Caco-2 (cell line): ENCODE data around the gene XIAP. TPM values are rescaled to one million over a fixed set of nuclear protein-coding genes. Genes with fewer than 3 reads are reported as not detected.

Source experiments
- BruUV-seq: library from RNA; stranded (reverse); fragments of 400-500 nt; replicated peaks from 2 replicates; lab custom pipeline; 2021; lab: Mats Ljungman, UMichigan
- CTCF ChIA-PET: fragments of 300-600 bp; sonication (Branson Sonifier 250); formaldehyde crosslinking; loops from one replicate; lab custom pipeline; 2022; ENCODE audit warnings: antibody characterized with exemption; lab: Charles Lee
- POLR2A ChIA-PET: fragments of 300-600 bp; sonication (Branson Sonifier 250); formaldehyde crosslinking; loops from one replicate; lab custom pipeline; 2022; ENCODE audit warnings: antibody characterized with exemption; lab: Charles Lee
- DNase-seq, 2 experiments: peaks; one replicate each; pipeline versions ENCODE4 v3.0.0 to v3.0.0-alpha.2; 2020 to 2022
- H3K27me3 ChIP-seq: replicated peaks from 2 replicates; pipeline ENCODE4 v1.6.0; 2011; ENCODE audit warnings: low read length; ENCODE audit not compliant: control insufficient read depth, insufficient read depth
- H3K36me3 ChIP-seq: 2 replicates; pipeline ENCODE4 v1.5.1; 2011; ENCODE audit warnings: low read length; ENCODE audit not compliant: control insufficient read depth, insufficient read depth
- H3K4me1 ChIP-seq: fragments of 250-450 bp; sonication (Bioruptor Pico); 2 replicates; pipeline ENCODE4 v1.5.1; 2020; ENCODE audit warnings: mild to moderate bottlenecking
- H3K4me3 ChIP-seq: 2 replicates; pipeline ENCODE4 v1.5.1; 2011; ENCODE audit warnings: low read depth, mild to moderate bottlenecking, control low read depth, low read length
- H3K9me3 ChIP-seq: fragments of 250-450 bp; sonication (Bioruptor Pico); 2 replicates; pipeline ENCODE4 v1.5.1; 2020; ENCODE audit warnings: mild to moderate bottlenecking, moderate library complexity
- H3K27ac Mint-ChIP-seq: one replicate; pipeline ENCODE4 v1.8.0; 2022; ENCODE audit warnings: mixed read lengths; ENCODE audit not compliant: unreplicated experiment
- H3K27me3 Mint-ChIP-seq: one replicate; pipeline ENCODE4 v1.8.0; 2022; ENCODE audit warnings: mixed read lengths; ENCODE audit not compliant: insufficient read depth, unreplicated experiment
- H3K36me3 Mint-ChIP-seq: one replicate; pipeline ENCODE4 v1.8.0; 2022; ENCODE audit warnings: mild to moderate bottlenecking, mixed read lengths; ENCODE audit not compliant: insufficient read depth, unreplicated experiment
- H3K4me1 Mint-ChIP-seq: one replicate; pipeline ENCODE4 v1.8.0; 2022; ENCODE audit warnings: low read depth, mixed read lengths; ENCODE audit not compliant: unreplicated experiment
- H3K4me3 Mint-ChIP-seq: one replicate; pipeline ENCODE4 v1.8.0; 2022; ENCODE audit warnings: mild to moderate bottlenecking, moderate library complexity, mixed read lengths; ENCODE audit not compliant: unreplicated experiment
- H3K9me3 Mint-ChIP-seq: one replicate; pipeline ENCODE4 v1.8.0; 2022; ENCODE audit warnings: mixed read lengths; ENCODE audit not compliant: unreplicated experiment
- CTCF ChIP-seq, 2 experiments: fragments of 200-600 bp in 1 of 2; IDR thresholded peaks; 1 replicate in 1 of 2; 2 replicates in 1 of 2; pipeline versions ENCODE4 v1.5.1 to v1.8.0; 2011 to 2022; ENCODE audit warnings: antibody characterized with exemption in 1 of 2, control low read depth in 1 of 2, inconsistent platforms in 1 of 2, low read depth in 1 of 2, low read length in 1 of 2, mild to moderate bottlenecking in 1 of 2, moderate library complexity in 1 of 2; ENCODE audit not compliant: insufficient read depth in 1 of 2, severe bottlenecking in 1 of 2, unreplicated experiment in 1 of 2
- intact Hi-C: fragments of 100-400 bp; cut with micrococcal nuclease; formaldehyde crosslinking; loops from one replicate; pipeline ENCODE4 v1.10.0; 2022; ENCODE audit not compliant: unreplicated experiment
- total RNA-seq: library from RNA; stranded (reverse); gene quantifications from 2 replicates; pipeline ENCODE4 v1.2.3, GENCODE V29; 2022

XIAP gene
- total RNA-seq, 1 experiment from 2014 or later = 25.9 TPM

- no peaks in the 10 kb centered on the region for H3K36me3 Mint-ChIP-seq
- Histone ChIP-seq H3K36me3 (no peaks in the 10 kb centered on the region), H3K4me1 (no peaks in the 10 kb centered on the region), H3K4me3 (no peak overlapping the region), H3K9me3 (no peaks in the 10 kb centered on the region), H3K27me3 (no peaks in the 10 kb centered on the region)
- H3K9me3 Mint-ChIP-seq = no peaks in the 10 kb centered on the region
- ChIA-PET POLR2A (no interaction called here), CTCF (interaction anchor here (1.0 kb wide), 1 partner anchor 40 kb away, joined by 4 read pairs; no protein-coding TSS in a partner anchor)
- DNase-seq = no peak
- intact Hi-C loops = no loop called here
- H3K4me3 Mint-ChIP-seq = no peak overlapping the region
- no peaks in the 10 kb centered on the region for H3K4me1 Mint-ChIP-seq
- BruUV-seq = no TSS peak
- H3K27me3 Mint-ChIP-seq = no peaks in the 10 kb centered on the region
- no peak overlapping the region for H3K27ac Mint-ChIP-seq
- no peak for TF ChIP-seq CTCF (IDR thresholded peaks at IDR 0.05; ENCODE audit: insufficient read depth in 1 of 2, low read depth in 1 of 2, low read length in 1 of 2, severe bottlenecking in 1 of 2, unreplicated experiment in 1 of 2)
Measured at GRCh38 chrX:123817288-123817894, 42.5 kb upstream of the XIAP start.

- BruUV-seq = no TSS peak
- DNase-seq = no peak
- H3K9me3 ChIP-seq = no peaks in the 10 kb centered on the region
- TF ChIP-seq CTCF (IDR thresholded peaks at IDR 0.05; ENCODE audit: insufficient read depth in 1 of 2, low read depth in 1 of 2, low read length in 1 of 2, severe bottlenecking in 1 of 2, unreplicated experiment in 1 of 2) = no peak
- no peaks in the 10 kb centered on the region for H3K36me3 ChIP-seq
- Mint-ChIP-seq H3K4me3 (no peak overlapping the region), H3K27ac (no peak overlapping the region), H3K9me3 (no peaks in the 10 kb centered on the region), H3K27me3 (no peaks in the 10 kb centered on the region), H3K4me1 (peaks cover 5% of the 10 kb centered on the region), H3K36me3 (no peaks in the 10 kb centered on the region)
- ChIA-PET POLR2A (no interaction called here), CTCF (interaction anchor here (1.0 kb wide), 1 partner anchor 41 kb away, joined by 4 read pairs; no protein-coding TSS in a partner anchor)
- H3K27me3 ChIP-seq = no peaks in the 10 kb centered on the region
- no peak overlapping the region for H3K4me3 ChIP-seq
- intact Hi-C loops = no loop called here
- H3K4me1 ChIP-seq = peaks cover 3% of the 10 kb centered on the region; the same call in 1 of the 2 replicates
Measured at GRCh38 chrX:123818243-123818642, 41.6 kb upstream of the XIAP start.

GRCh38 chrX:123822965-123823364 lies 36.9 kb upstream of the XIAP start:
- BruUV-seq = no TSS peak
- intact Hi-C loops = loop anchor here (2.0 kb wide), 1 partner anchor 42 kb away; no protein-coding TSS in a partner anchor
- no peak overlapping the region for H3K27ac Mint-ChIP-seq
- Histone ChIP-seq H3K36me3 (no peaks in the 10 kb centered on the region), H3K4me1 (peaks cover 17% of the 10 kb centered on the region; the same call in 1 of the 2 replicates), H3K4me3 (no peak overlapping the region), H3K9me3 (no peaks in the 10 kb centered on the region), H3K27me3 (no peaks in the 10 kb centered on the region)
- no peak overlapping the region for H3K4me3 Mint-ChIP-seq
- H3K36me3 Mint-ChIP-seq = no peaks in the 10 kb centered on the region
- H3K27me3 Mint-ChIP-seq = no peaks in the 10 kb centered on the region
- H3K9me3 Mint-ChIP-seq = no peaks in the 10 kb centered on the region
- no peak for TF ChIP-seq CTCF (IDR thresholded peaks at IDR 0.05; ENCODE audit: insufficient read depth in 1 of 2, low read depth in 1 of 2, low read length in 1 of 2, severe bottlenecking in 1 of 2, unreplicated experiment in 1 of 2)
- no peak for DNase-seq
- ChIA-PET POLR2A (interaction anchor here (1.0 kb wide), 1 partner anchor 46 kb away, joined by 4 read pairs; no protein-coding TSS in a partner anchor), CTCF (interaction anchor here (1.2 to 2.5 kb wide), 2 partner anchors 10 to 45 kb away, joined by 6 to 9 read pairs; no protein-coding TSS in a partner anchor)
- H3K4me1 Mint-ChIP-seq = peaks cover 12% of the 10 kb centered on the region
